ENCODE results near the gene C19orf67. TPM values are rescaled to one million over a fixed set of nuclear protein-coding genes. Genes with fewer than 3 reads are reported as not detected.

C19orf67 gene
- total RNA-seq, 2 donors from 2014 or later, result 0.97 TPM; not detected in 1

GRCh38 chr19:14061081-14061749 lies 24.4 kb downstream of the C19orf67 start:
- intact Hi-C loops (cut with DNase I), result no loop called here
- H3K4me3 ChIP-seq, result no peak overlapping the region

GRCh38 chr19:14059652-14060155 lies 25.9 kb downstream of the C19orf67 start:
- 60% methylated on average over 8 of the region's 8 CpGs for WGBS
- TF ChIP-seq POLR2AphosphoS5 (IDR thresholded peaks at IDR 0.05) (no peak), POLR2A (IDR thresholded peaks at IDR 0.05) (no peak), CTCF (IDR thresholded peaks at IDR 0.05) (no peak)
- Histone ChIP-seq H3K9me3 (no peaks in the 10 kb centered on the region), H3K4me1 (replicated peaks) (no peaks in the 10 kb centered on the region), H3K27me3 (replicated peaks; ENCODE audit: insufficient read depth) (no peaks in the 10 kb centered on the region), H3K4me3 (no peak overlapping the region), H3K36me3 (no peaks in the 10 kb centered on the region), H3K27ac (no peak overlapping the region)
- intact Hi-C loops (cut with DNase I), result no loop called here
- DNase-seq (ENCODE audit: low spot score), result no peak

More at GRCh38 chr19:14061081-14061749, 24.4 kb downstream of the C19orf67 start:
- TF ChIP-seq POLR2A (IDR thresholded peaks at IDR 0.05) (no peak), CTCF (IDR thresholded peaks at IDR 0.05) (no peak), POLR2AphosphoS5 (IDR thresholded peaks at IDR 0.05) (no peak)
- Histone ChIP-seq H3K36me3 (no peaks in the 10 kb centered on the region), H3K27ac (peak overlapping the region in 1 of 2 donors; percentile 36), H3K9me3 (no peaks in the 10 kb centered on the region), H3K4me1 (replicated peaks) (no peaks in the 10 kb centered on the region), H3K27me3 (replicated peaks; ENCODE audit: insufficient read depth) (no peaks in the 10 kb centered on the region)
- 60% methylated on average over 9 of the region's 9 CpGs for WGBS
- no peak for DNase-seq (ENCODE audit: low spot score)

- intact Hi-C loops (cut with DNase I), result no loop called here
- no peak for TF ChIP-seq POLR2A (IDR thresholded peaks at IDR 0.05)
- peak; percentile 19 to 43 (median 35) for TF ChIP-seq CTCF (IDR thresholded peaks at IDR 0.05)
Observed at GRCh38 chr19:14059093-14059480, 26.5 kb downstream of the C19orf67 start.

GRCh38 chr19:14058182-14059092 lies 27.1 kb downstream of the C19orf67 start:
- 22% methylated on average over 17 of the region's 17 CpGs for WGBS
- Histone ChIP-seq H3K27ac (no peak overlapping the region), H3K27me3 (replicated peaks; ENCODE audit: insufficient read depth) (no peaks in the 10 kb centered on the region), H3K4me3 (no peak overlapping the region), H3K4me1 (replicated peaks) (no peaks in the 10 kb centered on the region), H3K9me3 (no peaks in the 10 kb centered on the region), H3K36me3 (no peaks in the 10 kb centered on the region)
- DNase-seq (ENCODE audit: low spot score), result no peak
- no peak for TF ChIP-seq POLR2A (IDR thresholded peaks at IDR 0.05)
- no peak for TF ChIP-seq CTCF (IDR thresholded peaks at IDR 0.05)
- no peak for TF ChIP-seq POLR2AphosphoS5 (IDR thresholded peaks at IDR 0.05)
- intact Hi-C loops (cut with DNase I), result no loop called here

More at GRCh38 chr19:14059093-14059480, 26.5 kb downstream of the C19orf67 start:
- Histone ChIP-seq H3K4me3 (no peak overlapping the region), H3K27ac (no peak overlapping the region), H3K4me1 (replicated peaks) (no peaks in the 10 kb centered on the region), H3K27me3 (replicated peaks; ENCODE audit: insufficient read depth) (no peaks in the 10 kb centered on the region), H3K36me3 (no peaks in the 10 kb centered on the region), H3K9me3 (no peaks in the 10 kb centered on the region)
- 20% methylated on average over 15 of the region's 15 CpGs for WGBS
- DNase-seq (ENCODE audit: low spot score), result no peak
